ENCODE measurements around the gene ANO1.

The ANO1 gene

GRCh38 chr11:70226183-70226582, 148.1 kb downstream of the ANO1 start:
- DNase-seq: no peak

- no peak for DNase-seq
Observed at GRCh38 chr11:70226967-70227366, 148.8 kb downstream of the ANO1 start.

GRCh38 chr11:70229737-70230136, 151.6 kb downstream of the ANO1 start:
- no peak for DNase-seq

- DNase-seq: no peak
Observed at GRCh38 chr11:70230151-70230839, 152.2 kb downstream of the ANO1 start.

GRCh38 chr11:70230840-70231710, 153.0 kb downstream of the ANO1 start:
- DNase-seq: no peak

- no peak for DNase-seq
Observed at GRCh38 chr11:70233034-70233433, 154.9 kb downstream of the ANO1 start.

GRCh38 chr11:70233511-70233934, 155.4 kb downstream of the ANO1 start:
- DNase-seq: no peak

GRCh38 chr11:70233962-70234361, 155.8 kb downstream of the ANO1 start:
- no peak for DNase-seq
